Measurements from ENCODE around the gene FSTL4. TPM values are rescaled to one million over a fixed set of nuclear protein-coding genes. Genes with fewer than 3 reads are reported as not detected.

Gene FSTL4
- total RNA-seq, 1 donor from 2014 or later: 0.21 TPM

DNA sequence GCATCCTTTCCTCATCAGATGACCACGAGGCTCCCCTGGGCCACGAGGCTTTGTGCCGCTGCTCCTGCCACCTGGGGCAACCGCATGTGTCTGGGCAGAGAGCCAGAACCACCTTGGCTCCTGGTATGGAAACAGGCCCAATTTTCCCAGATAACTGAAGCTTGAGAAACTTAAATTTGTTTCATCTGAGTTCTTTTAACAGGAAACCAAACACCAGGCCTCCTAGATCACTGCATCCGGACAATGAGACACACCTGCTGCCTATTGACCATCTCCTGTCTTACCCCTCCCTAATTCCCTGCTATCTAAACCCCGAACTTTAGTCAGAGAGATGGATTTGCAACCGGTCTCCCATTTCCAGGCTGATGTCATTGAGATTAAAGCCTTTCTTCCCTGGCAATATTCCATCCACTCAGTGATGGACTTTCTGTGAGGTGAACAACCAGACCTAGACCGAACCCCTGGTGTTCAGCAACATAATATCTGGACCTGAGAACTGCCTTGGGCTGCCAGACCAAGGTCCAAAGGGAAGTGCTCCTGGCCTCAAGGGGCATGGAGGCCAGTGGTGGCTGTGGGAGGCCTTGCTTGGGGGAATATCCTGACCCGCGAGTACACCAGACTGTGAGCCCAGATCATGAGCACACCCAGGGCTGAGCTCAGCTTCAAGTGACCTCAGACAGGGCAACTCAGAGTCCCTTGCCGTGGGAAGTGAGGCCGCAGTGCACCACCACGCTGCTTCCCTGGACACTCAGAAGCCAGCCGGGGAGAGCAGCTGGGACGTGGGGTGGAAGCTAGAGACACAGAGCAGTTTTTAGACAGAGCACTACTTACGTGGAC is 360.8 kb downstream of the FSTL4 start:
- Mint-ChIP-seq H3K27me3 (ENCODE audit: unreplicated experiment) (peaks cover 6% of the 10 kb centered on the region), H3K9me3 (ENCODE audit: unreplicated experiment) (no peaks in the 10 kb centered on the region), H3K4me3 (ENCODE audit: unreplicated experiment) (no peak overlapping the region), H3K4me1 (ENCODE audit: unreplicated experiment) (peaks cover 4% of the 10 kb centered on the region), H3K36me3 (ENCODE audit: low read depth, unreplicated experiment) (no peaks in the 10 kb centered on the region), H3K27ac (ENCODE audit: unreplicated experiment) (no peak overlapping the region)
- TF ChIP-seq, protein P1, sequence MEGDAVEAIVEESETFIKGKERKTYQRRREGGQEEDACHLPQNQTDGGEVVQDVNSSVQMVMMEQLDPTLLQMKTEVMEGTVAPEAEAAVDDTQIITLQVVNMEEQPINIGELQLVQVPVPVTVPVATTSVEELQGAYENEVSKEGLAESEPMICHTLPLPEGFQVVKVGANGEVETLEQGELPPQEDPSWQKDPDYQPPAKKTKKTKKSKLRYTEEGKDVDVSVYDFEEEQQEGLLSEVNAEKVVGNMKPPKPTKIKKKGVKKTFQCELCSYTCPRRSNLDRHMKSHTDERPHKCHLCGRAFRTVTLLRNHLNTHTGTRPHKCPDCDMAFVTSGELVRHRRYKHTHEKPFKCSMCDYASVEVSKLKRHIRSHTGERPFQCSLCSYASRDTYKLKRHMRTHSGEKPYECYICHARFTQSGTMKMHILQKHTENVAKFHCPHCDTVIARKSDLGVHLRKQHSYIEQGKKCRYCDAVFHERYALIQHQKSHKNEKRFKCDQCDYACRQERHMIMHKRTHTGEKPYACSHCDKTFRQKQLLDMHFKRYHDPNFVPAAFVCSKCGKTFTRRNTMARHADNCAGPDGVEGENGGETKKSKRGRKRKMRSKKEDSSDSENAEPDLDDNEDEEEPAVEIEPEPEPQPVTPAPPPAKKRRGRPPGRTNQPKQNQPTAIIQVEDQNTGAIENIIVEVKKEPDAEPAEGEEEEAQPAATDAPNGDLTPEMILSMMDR (IDR thresholded peaks at IDR 0.05; ENCODE audit: unreplicated experiment): no peak
- no peak for DNase-seq (ENCODE audit: low spot score)

DNA sequence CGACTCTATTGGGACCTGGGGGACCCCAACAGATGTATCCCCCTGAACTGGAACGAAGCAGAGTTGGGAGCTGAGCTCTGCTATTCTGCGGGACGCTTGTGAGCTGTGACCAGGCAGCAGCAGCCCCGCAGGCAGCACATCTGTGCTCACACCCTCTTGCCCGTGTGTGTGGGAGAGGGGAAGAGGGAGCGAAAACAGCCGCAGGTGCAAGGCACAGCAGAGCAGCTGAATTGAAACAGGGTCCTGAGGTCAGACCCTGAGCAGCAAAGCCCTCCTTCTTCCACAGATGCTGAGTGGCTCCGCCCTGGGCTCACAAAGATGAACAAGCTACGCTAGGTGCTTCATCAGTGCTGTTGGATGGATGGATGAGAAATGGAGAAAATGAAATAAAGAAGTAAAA is 361.8 kb downstream of the FSTL4 start:
- no peaks in the 10 kb centered on the region for H3K9me3 Mint-ChIP-seq (ENCODE audit: unreplicated experiment)
- H3K4me1 Mint-ChIP-seq (ENCODE audit: unreplicated experiment): peaks cover 2% of the 10 kb centered on the region
- H3K36me3 Mint-ChIP-seq (ENCODE audit: low read depth, unreplicated experiment): no peaks in the 10 kb centered on the region
- no peak overlapping the region for H3K27ac Mint-ChIP-seq (ENCODE audit: unreplicated experiment)
- DNase-seq (ENCODE audit: low spot score): no peak
- H3K4me3 Mint-ChIP-seq (ENCODE audit: unreplicated experiment): no peak overlapping the region
- peaks cover 6% of the 10 kb centered on the region for H3K27me3 Mint-ChIP-seq (ENCODE audit: unreplicated experiment)
- TF ChIP-seq, protein P1 (IDR thresholded peaks at IDR 0.05; ENCODE audit: unreplicated experiment): no peak

DNA sequence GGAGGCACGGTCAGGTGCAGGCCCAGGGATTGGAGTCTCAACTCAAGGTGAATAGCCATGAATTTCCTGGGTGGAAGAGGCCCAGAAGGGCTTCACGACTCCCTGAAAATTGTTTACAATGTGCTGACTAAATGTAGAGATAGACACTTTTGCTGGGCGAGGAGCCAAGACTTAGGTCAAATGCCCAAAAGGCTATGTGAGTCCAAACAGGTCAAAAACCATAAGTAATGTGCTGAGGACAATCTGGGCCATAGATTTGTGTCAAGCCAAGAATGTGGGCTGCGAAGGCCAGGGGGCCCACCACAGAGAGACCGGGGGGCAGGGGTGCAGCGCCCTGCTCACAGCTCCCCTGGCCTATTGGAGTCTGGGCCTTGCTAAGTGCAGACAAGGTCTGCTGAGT is 362.7 kb downstream of the FSTL4 start:
- DNase-seq (ENCODE audit: low spot score): no peak
- no peaks in the 10 kb centered on the region for H3K9me3 Mint-ChIP-seq (ENCODE audit: unreplicated experiment)
- peaks cover 8% of the 10 kb centered on the region for H3K27me3 Mint-ChIP-seq (ENCODE audit: unreplicated experiment)
- no peak overlapping the region for H3K4me3 Mint-ChIP-seq (ENCODE audit: unreplicated experiment)
- TF ChIP-seq, protein P1 (IDR thresholded peaks at IDR 0.05; ENCODE audit: unreplicated experiment): no peak
- peaks cover 9% of the 10 kb centered on the region for H3K4me1 Mint-ChIP-seq (ENCODE audit: unreplicated experiment)
- H3K36me3 Mint-ChIP-seq (ENCODE audit: low read depth, unreplicated experiment): no peaks in the 10 kb centered on the region
- H3K27ac Mint-ChIP-seq (ENCODE audit: unreplicated experiment): no peak overlapping the region

DNA sequence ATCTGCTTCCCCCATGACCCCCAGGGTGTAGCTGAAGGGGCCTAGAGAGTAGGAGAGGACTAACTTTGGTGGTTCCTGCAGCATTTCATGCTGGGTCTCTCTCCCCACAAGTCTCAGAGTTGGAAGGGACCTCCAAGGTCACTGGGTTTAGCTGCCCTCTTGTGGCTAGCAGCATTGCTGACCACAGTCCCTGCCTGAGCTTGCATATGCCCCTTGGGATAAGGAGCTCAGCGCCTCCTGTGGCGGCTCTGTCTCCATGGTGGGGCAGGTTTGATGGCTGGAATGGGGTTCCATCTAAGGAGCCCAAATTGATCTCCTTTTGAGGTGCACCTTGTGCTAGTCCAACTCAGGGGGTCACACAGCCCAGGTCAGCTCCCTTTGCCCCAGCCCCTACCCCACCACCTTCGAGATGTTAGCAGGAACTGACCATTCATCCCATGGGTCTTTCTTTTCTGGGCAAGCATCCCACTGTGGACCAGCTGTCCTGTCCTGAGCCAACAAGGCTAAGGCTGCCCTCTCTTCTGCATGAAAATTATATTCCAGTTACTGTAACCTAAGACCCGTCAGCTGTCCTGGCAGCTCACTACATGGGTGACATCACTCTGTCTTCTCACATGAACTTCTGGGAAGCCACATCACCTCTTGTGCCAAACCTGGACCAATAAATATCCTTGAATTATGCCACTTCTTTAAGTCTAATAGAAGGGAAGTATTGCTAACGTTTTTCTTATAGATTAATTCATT is 364.3 kb downstream of the FSTL4 start:
- H3K9me3 Mint-ChIP-seq (ENCODE audit: unreplicated experiment): no peaks in the 10 kb centered on the region
- DNase-seq (ENCODE audit: low spot score): peak; percentile 78
- peaks cover 4% of the 10 kb centered on the region for H3K27me3 Mint-ChIP-seq (ENCODE audit: unreplicated experiment)
- peaks cover 16% of the 10 kb centered on the region for H3K4me1 Mint-ChIP-seq (ENCODE audit: unreplicated experiment)
- H3K4me3 Mint-ChIP-seq (ENCODE audit: unreplicated experiment): no peak overlapping the region
- H3K27ac Mint-ChIP-seq (ENCODE audit: unreplicated experiment): no peak overlapping the region
- TF ChIP-seq, protein P1 (IDR thresholded peaks at IDR 0.05; ENCODE audit: unreplicated experiment): peak; percentile 45
- H3K36me3 Mint-ChIP-seq (ENCODE audit: low read depth, unreplicated experiment): no peaks in the 10 kb centered on the region
